Suppressor macrophage (primary cell): ENCODE data around the gene CTBP2.

Source experiments
- DNase-seq, 4 experiments: peaks; one replicate each; pipeline ENCODE4 v3.0.0-alpha.2; 2020 to 2022

CTBP2 gene

DNA sequence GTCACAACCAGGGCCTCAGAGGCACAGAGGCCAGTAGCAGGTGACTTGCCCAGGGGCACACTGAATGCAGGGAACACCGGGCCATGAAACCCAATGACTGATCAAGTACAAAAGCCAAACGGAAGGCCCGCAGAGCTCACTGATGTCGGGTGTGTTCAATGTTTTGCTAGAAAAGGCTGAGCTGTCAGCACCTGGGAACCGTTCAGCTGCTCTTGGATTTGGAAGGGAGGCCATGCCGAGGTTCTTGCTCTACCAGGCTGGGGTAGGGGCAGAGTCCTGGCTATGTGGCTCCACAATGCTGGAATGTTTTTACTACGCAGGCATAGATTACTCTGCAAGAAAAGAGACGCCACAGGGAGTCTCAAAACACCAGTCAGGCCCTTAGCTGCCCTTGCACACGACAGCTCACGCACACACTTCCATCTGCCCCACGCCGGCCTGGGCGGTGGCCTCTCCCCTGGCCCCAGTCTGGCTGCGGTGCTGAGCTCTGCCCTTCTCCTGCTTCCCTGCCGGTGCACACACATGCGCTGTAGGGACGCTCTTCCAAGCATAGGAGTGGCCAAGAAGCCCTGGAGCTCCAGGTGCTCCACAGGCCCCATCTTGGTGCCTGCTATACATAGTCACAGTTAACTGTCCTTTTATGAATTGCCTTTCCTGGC is 138.5 kb downstream of the CTBP2 start:
- no peak for DNase-seq

DNA sequence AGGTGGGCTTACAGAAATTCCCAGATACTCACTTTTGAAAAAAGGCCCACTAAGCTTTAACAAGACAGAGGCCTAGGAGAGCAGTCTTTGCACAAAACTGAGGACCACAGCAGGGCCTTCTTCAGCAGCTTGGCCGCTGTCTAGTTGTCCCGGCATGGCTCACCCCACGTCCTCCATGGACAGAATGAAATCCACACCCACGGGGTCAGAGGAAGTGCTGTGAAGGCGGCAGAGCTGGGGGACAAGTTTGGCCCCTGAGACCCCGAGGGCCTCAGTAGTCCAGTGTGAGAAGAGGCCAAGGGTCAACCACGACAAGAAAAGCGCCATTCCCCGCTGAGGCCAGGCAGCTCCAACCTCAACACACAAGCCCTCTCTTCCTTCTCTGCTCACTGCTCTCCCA is 139.5 kb downstream of the CTBP2 start:
- DNase-seq: no peak

DNA sequence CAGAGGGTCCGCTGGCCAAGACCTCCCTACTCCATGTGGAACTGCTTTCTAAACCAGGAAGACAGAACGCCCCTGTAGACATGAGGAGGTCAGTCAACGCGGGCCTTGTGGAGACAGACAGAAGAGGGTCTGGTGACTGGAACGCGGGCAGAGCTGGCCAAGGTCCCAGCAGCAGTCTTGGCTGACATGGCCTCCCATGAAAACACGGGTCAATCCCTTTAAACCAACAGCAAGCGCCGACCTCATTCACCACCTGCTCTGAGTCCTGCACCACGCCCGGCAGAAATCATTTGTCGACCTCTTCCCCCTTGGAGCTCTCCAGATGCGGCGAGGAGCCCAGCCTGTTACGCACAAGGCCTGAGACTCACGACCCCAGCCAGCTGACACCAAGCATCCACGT is 140.0 kb downstream of the CTBP2 start:
- no peak for DNase-seq

DNA sequence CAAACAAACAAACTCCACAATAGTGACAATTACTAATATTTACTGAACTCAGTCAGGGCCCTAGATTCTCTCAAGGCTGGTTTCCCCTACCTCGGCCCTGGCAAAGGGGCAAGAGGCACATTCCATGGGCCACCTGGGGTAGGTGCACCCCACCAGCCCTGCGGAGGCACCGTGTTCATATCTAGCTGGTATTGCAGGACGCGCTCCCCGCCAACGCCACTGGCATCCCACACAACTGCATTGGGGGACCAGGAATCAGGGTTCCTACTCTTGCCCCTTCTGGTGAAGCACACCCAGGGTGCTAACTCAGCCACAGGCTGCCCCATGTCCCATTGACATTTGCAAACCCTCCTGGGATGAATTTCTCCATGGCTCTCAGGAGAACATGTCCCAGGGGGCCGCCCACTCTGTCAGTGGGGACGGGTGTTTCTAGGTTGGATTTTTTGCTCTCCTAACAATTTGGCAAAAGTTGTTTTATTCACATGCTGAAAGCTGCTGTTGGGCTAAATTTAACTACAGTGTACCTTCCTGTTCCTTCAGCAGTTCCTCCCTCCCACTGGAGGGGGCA is 141.7 kb downstream of the CTBP2 start:
- peak; percentile 8 to 43 (median 34) for DNase-seq

DNA sequence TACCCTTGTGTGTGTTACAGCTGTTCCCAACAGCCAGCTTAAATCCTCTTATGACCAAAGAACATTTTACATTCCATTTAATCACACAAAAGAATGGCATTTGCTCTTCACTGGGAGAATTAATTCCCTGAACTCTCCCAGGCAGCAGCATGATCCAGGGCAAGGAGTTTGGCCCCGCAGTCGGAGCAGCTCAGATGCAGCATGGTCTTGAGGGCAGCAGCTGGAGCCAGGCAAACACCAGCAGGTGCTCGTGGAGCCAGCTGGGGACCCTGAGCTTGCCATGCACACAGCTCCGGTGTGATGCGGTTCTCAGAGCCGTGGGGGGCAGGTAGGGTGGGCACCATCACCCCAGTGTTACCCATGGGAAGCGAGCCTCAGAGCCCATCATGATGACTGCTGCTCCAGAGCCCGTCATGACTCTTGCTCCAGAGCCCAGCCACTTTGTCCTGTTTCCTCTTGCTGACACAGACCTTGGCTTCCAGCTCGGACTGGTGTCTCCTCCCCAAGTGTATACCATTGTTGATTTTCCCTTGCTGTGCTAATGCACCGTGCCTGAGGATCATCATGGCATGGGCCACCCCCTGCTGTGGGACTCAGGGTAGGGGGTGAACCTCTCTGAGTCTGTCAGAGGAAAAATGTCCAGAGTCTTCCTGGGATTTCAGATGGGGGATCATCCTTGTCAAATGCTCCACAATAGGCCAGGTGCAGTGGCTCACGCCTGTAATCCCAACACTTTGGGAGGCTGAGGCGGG is 142.6 kb downstream of the CTBP2 start:
- DNase-seq: no peak

DNA sequence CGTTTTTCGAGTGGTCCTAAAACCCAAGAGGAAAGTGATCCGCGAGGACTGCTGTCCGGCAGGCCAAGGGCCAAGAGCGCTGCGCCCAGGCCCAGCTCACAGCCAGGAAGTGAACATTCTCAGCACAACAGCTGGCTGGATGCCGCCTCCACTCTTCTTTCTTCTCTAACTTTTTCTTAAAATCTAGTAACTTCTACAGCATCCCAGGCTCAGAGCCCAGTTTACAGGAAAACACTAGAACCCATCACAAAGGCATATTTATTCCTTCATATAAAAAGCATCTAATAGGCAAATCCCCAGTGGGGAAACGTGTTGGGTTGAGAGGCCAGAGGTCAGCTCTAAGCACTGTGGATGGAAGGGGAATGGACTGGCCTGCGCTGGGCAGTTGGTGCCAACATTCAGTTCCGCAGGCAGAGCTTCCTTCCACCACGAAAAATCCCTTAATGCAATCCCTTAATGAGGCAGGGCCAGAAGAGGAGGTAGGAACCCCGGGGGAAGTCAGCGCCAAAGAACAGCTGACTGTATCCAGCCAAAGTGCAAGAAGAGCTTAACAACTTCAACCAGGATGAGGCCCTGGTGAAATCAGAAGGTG is 143.7 kb downstream of the CTBP2 start:
- no peak for DNase-seq

DNA sequence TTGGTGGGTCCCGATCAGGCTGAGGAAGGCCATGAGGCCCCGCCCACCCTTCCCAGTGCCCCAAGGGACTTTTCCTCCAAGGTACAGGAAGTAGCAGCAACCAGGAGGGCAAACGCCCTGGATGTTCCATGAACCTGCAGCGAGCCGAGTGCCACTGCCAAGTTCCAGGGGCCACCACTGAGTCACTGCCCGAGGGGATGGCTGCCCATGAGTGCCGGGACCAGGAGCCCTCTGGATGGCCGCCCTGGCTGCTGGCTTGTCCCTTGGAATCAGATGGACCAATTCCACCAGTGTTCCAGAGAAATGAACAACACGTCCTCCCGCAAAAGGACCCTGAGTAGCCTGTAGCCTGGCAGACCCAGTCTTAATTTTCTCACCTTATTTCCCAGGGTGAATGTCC is 144.2 kb downstream of the CTBP2 start:
- DNase-seq: no peak

DNA sequence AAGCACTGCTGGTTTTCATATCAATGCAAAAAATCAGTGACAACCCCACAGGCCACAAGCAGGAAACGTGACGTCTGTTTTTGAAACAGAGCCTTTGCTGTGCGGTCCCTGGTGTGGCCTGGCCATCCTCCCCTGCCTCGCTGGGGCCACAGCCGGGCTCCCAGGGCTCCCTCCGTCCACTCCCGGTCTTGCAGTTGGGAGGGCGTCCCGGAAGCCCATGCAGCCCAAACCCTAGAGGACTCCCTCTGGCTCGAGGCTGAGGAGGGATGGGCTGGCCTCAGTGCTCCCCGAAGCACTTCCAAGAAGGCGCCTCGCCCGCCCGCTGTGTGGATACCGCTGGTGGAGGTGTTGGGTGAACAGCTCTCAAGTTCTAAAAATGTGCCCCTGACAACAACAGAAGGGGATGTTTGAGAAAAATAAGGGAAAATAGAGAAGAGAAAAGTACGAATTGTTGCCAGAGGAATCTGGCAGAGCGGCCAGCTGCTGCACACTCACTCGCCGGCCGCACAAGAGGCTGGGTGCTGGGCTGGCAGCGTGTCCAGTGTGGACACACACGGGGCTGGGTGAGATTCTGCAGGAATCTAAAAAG is 144.9 kb downstream of the CTBP2 start:
- DNase-seq: no peak

DNA sequence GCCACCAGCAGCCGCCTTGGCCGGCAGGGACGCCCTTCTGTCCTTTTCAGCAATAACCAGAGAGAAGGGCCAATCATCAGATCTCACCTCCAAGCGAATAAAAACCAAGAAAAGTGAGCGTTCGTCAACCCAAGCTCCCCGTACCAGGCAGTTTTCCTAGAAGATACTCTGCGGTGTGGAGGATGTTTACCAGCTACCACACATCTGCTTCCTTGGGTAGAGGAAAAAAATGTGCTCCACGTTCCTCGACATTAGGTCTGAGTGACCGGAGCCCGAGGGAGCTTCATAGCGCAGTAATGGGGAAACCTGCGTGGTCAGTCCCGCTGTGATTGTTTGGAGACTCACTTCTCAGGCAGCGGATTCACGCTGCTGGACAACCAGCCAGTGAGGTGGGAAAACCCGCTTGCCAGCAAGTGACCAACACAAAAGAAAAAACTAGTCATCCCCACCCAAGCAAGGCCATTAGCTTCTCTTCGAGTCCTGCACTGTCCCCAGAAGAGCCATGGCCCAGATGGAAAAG is 145.5 kb downstream of the CTBP2 start:
- no peak for DNase-seq

DNA sequence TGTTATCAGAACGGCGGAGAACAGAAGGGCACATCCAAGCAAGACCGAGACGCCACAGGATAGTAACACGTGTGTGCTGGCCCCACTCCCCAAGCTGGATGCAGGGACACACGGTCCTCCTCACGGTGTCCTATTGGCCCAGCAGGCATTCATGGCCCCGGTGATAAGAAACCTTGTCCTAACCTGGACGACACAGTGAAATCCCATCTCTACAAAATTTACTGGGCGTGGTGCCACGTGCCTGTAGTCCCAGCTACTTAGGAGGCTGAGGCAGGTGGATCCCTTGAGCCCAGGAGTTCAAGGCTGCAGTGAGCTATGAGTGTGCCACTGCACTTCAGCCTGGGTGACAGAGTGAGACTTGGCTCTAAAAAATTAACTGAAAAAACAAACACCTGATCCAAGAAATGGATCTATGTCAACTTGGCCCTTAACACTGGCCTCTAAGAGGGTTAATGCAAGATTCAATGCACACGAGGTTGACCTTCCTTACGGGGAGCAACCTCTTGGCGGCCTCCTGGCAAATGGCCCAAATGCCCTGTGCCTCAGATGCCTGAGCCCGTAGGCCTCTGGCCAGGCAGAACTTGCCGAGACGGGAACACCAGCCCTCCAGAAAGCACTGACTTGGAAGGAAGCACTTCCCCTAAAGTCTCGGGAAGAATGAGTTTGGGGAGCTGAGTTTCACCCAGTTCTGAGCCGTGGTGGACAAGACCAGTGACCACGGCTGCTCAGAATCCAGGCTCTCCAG is 146.1 kb downstream of the CTBP2 start:
- peak in 2 of 4 experiments; percentile 11 to 23 for DNase-seq

DNA sequence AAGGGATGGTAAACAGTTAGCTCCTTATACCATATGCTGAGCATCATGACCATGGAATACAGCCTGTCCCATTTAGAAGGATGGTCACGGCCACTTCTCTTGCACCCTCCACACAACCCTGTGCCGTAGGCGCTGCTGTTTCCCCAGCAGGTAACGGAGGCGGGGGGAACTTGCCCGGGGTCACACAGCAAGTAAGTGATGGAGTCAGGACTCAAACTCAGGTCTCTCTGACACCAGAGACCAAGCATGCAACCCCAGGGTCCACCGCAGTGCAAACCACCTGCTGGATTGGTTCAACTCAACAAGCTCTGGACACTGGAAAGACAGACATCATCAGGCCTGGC is 146.9 kb downstream of the CTBP2 start:
- no peak for DNase-seq

DNA sequence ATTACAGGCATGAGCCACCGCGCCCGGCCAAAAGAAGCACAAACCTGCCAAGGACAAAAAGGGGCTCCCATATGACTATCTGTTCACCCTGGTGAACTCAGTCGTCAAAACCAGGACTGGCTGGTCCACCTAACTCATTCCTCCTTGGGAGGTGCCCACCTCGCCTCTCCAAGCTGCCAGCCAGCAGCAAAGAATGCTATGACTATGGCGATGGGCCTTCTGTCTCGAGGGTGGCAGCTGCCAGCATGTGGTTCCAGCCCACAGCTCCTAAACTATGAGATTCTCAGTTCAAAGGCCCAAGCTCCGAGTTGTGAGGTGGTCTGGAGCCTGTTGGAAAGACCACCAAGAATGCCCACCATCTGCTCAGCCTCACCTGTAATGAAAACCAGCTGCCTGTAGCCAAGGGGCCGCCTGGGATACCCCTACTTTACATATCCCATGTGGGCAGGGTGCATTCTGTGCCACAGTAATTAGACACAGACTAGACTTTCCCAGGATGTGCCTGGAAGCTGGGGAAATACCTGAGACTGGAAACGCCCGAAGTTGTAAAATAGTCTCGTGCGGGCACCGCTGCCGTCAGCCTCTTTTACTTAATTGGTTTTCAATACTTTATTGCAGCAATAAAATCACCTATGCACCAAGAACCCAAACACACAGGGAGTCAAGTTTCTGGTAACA is 147.4 kb downstream of the CTBP2 start:
- DNase-seq: no peak

DNA sequence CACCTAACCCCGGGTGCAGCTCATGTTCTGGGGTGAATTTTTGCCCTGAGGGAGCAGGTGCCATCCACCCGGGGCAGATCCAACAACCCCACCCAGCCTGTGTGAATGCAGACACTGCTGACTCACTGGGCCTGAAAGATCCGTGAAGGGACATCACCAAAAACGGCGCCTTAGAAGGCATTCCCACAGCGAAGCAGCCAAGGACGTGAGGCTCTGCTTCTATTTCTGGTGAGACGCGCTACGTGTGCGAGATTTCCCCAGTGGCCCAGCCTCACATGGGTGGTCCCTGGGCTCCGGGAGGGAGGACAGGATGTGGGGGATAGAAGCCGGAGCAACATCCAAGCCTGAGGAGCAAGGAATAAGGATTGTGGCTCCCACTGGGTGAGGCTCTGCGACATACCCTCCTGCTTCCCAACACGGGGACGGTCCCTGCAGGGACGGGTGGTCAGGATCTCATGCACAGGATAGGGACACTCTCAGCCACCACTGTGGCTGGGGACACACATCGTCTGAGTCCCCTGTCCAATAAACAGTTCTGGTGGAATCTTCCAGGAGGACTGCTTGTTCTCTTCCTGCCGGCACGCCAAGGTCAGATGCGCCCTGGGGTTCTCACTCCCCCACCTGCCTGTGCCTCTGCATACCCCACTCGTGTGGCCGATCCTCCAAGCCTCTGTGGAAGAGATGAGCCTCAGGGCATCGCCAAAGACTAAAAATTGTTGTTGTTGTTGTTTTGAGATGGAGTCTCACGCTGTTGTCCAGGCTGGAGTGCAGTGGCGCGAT is 148.2 kb downstream of the CTBP2 start:
- no peak for DNase-seq

DNA sequence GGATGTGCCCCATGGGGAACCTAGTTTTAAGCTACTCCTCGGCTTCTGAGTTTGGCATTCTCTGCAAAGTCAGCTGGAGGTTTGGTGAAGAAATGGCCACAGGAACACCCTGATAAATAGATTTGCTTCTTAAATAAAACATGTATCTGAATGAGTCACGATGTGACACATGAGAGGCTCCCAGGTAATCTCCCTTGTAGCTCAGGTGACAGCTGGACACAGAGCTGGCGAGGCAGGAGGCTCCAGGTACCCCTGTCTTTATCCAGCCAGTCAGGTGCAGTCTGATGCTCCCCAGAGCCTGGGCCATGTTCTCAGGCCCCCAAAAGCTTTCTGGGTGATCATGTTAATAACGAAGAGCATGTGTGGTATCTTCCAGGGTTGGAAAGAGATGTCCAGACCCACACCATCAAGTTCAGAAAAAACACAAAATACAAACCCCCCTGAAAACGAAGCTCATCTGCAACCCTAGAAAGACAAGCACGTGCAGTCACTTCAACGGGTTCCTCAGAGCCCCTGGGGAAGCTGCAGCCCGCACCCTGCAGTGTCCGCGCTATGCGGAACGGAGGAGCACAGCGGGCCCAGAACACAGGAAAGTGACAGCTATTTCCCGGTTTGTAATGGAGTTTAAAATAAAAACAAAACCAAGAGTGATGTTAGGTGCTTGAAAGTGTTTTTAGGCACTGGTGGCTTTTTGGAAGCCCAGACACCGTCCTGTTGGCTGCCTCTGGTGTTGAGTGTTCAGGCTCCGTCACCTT is 149.0 kb downstream of the CTBP2 start:
- DNase-seq: no peak

DNA sequence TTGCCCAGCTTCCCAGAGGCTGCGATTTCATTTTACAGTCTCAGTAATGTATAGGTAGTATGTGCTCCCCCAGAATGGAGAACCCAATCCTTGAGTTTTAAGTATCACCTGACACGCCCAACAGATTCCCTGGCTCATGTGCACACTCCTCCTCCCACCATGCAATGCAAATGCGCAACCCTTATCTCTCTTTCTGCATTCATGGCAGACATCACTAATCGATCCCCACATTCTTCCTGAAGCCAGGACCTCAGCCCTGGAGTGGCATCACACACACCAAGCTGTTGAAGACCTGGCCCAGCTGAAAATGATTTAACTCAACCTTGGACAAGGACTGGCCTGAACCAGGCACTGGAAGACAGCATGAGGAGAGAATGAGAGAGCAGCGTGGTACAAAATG is 150.0 kb downstream of the CTBP2 start:
- DNase-seq: no peak

DNA sequence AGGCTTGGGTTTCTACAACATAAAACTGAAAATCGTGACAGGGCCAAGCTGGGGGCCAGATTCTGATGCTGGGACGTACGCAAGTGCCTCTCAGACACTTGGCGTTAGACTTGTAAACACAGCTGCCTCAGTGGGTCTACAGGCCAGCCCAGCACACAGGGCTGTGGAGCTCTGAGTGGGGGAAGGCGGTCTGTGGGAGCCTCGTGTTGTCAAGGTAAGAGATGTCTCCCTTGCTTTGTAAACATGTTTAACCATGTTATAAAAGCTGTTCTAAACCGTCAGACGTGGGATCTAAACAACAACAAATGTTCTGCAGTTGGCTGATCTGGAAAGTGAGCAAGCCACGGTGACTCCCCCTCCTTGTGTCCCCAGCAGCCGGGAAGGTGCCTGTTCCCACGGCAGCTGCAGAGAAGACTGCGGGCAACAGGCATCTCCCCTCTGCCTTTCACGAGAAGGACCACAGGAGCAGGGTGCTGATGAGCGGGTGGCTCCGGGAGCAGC is 150.7 kb downstream of the CTBP2 start:
- DNase-seq: no peak

DNA sequence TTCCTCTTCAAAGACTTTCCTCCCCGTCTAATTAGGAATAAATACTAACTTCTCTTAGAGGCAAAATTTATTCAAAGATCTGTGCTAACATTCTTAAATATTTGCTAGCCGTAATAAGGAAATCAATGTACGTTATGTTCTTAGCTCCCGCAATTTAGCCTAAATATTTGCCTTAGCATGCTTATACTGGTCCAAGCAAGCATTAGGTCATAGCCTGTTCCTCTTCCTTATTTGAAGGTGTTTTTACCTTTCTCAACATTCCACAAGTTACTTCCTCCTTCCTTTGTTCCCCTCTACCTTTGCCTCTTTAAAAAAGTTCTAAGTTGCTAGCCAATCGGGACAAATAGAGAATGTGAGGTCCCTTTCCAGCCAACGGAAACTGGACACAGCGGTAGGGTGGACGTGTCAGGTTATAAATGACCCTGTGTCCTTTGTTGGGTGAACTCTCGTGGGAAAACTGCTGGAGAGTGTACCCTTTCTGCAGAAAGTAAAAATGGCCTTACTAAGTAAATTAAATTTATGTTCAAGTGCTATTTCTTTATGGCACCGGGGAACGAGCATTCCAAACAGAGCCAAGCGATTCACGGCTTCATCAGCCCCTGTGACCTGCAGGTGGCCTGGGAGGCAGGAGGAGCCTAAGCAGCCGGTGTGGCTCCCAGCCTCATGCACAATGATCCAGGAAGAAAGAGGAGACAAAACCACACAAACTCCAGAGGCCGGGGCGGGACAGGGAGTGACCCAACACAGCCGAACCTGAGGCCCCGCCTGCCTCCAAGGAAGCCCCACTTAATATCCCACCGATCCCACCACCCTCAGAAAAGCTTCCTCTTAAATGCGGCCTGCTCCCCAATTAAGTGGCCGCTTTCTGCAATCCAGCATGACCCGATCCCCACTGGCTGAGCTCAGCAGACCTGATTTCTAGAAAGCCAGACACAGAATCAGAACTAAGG is 151.4 kb downstream of the CTBP2 start:
- DNase-seq: no peak

DNA sequence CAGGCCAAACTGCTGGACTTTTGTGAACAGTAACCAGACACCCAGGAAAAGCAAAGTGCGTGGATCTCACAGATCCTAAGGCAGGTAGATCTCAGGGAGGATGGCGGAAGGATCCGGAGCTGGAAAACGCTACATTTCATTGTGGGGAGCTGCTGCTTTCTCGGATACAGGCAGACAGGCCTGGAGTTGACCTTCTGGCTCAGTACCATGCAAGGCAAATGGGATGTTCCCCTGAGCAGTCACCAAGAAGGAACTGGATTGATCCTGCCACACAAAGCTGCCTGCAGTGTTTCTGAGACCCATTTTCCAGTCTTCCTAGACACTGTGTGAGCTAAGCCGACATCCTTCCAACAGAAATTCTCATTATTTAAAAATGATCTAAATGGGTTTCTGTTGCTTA is 152.9 kb downstream of the CTBP2 start:
- DNase-seq: no peak

DNA sequence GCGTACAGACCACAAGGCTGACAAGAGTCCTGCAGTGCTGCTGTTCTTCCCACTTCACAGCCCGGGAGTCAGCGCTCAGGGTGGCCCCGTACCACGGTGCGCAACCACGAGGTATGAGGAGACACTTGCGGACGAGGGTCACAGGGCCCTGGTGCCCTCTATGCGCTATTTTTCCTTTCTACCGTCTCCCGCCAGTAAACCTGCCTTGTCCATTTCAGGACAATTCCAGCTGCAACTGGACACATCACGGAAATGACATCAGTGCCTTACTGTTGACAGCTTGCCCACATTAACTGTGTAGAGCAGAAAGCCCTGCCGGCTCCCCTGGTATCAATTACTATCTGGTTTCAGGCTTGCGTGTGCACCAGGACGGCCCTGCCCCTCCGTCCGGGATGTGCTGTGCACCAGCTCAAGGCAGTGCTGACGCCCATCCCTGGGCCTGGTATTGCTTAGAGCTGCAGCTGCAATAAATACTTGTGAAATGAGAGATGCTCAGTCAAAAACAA is 153.4 kb downstream of the CTBP2 start:
- no peak for DNase-seq
